ENCODE results near the gene KLHL17.

KLHL17 gene

GRCh38 chr1:921011-921837, 39.2 kb upstream of the KLHL17 start:
- peak; percentile 85 for DNase-seq (ENCODE audit: low spot score)

GRCh38 chr1:923131-923990, 37.0 kb upstream of the KLHL17 start, which contains the start of gene SAMD11:
Gene SAMD11, plus strand, starts transcription at chr1:923923. Its CDS starts 509 bp downstream, at chr1:924432.
- DNase-seq (ENCODE audit: low spot score): peak; percentile 83

GRCh38 chr1:923991-924655, 36.3 kb upstream of the KLHL17 start:
- no peak for DNase-seq (ENCODE audit: low spot score)

GRCh38 chr1:924656-925560, 35.5 kb upstream of the KLHL17 start:
- no peak for DNase-seq (ENCODE audit: low spot score)

- no peak for DNase-seq (ENCODE audit: low spot score)
Measured at GRCh38 chr1:925561-926421, 34.6 kb upstream of the KLHL17 start.

DNA sequence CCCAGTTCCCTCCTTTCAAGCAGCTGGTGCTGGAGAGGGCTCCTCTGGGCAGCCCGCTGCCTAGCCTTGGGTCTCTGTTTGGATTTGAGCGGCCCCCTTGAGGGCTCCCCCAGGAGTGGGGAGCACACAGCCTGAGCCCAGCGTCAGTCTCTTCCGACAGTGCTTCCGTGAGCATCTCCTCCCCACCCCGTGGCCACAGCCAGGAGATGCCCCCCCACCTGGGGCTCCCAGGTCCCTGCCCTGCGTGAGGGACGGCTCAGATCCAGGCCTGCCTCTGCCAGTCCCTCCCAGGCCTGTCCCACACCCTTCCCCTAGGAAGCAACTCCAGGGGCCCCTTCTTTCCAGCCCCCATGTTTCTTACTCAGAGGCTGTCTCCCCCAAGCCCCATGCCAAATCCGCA, 33.1 kb upstream of the KLHL17 start:
- no peak for DNase-seq (ENCODE audit: low spot score)

DNA sequence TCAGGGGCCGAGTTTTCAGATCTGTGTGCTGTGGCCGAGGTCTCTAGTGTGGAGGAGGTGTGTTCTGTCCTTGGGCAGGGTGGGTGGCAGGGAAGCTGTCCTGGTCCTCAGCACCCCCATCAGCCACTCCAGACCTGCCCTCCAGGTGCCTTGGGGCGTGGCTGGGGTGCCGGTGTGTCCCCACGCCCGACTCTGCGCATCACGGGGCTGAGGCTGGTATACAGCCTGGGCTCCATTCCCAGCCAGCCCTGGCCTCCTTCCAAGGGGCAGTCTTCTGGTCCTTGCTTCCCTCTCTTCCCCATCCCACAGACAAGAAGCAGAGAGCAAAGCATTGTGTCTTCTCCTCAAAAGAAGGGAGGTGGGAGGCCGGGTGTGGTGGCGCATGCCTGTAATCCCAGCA, 32.6 kb upstream of the KLHL17 start:
- no peak for DNase-seq (ENCODE audit: low spot score)

- no peak for DNase-seq (ENCODE audit: low spot score)
Measured at GRCh38 chr1:928825-929661, 31.3 kb upstream of the KLHL17 start.

DNA sequence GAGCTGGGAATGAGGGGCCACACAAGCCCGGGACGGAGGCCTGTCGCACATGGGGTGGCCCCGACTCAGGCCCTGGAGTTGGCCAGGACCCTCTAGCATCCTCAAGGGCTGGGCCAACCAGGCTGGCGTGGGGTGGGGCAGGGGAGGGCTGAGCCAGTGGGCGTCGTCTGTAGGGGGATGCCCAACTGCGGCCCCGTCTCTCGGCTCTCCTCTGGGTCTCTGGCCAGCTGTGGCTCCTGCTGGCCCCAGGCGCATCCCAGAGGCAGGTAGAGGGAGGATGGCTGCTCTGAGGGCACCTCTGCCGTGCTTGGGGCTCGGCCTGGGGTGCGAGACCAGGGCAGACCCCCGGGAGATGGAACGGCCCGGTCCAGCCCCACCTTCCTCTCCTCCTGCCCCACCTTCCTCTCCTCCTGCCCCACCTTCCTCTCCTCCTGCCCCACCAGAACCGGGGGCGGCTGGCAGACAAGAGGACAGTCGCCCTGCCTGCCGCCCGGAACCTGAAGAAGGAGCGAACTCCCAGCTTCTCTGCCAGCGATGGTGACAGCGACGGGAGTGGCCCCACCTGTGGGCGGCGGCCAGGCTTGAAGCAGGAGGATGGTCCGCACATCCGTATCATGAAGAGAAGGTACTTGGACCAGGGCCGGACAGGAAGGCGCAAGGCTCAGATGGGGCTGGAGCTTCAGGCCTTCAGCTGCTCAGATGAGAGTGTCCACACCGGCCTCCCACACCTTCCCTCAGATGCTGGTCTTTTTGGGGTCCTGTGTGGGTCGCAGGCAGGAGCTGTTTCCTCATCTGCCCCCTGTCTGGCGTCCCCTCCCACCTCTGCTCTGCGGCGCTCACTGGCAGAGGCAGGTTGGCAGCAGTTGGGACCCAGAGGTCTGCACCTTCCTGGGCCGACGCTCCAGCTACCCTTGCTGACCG, 30.4 kb upstream of the KLHL17 start:
- DNase-seq (ENCODE audit: low spot score): no peak

GRCh38 chr1:930633-931138, 29.7 kb upstream of the KLHL17 start:
- no peak for DNase-seq (ENCODE audit: low spot score)

- no peak for DNase-seq (ENCODE audit: low spot score)
Measured at GRCh38 chr1:931380-932172, 28.8 kb upstream of the KLHL17 start.

DNA sequence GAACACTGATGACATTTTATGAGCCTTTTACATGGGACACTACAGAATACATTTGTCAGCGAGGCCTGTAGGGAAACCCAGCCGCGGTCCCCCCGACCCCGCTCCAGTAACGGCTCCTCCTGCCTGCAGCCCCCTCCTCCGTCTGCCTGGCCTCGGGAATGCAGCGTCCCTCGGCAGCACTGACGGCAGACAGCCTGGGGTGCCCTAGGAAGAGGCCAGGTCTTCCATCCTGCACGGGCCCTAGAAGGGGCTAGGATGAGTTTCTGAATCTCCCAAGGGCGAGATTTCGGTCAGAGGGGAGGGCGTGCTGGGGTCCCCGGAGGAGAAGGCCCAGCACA, 28.2 kb upstream of the KLHL17 start:
- no peak for DNase-seq (ENCODE audit: low spot score)

- DNase-seq (ENCODE audit: low spot score): no peak
Measured at GRCh38 chr1:932776-933602, 27.4 kb upstream of the KLHL17 start.

- DNase-seq (ENCODE audit: low spot score): no peak
Measured at GRCh38 chr1:933603-933940, 26.8 kb upstream of the KLHL17 start.

GRCh38 chr1:934991-935750, 25.2 kb upstream of the KLHL17 start:
- no peak for DNase-seq (ENCODE audit: low spot score)
